MG63 (cell line): Measurements from ENCODE around the gene PAK6. TPM values are rescaled to one million over a fixed set of nuclear protein-coding genes. Genes with fewer than 3 reads are reported as not detected.

Experiments used
- DNase-seq: peaks from one replicate; pipeline ENCODE4 v3.0.0-alpha.2; 2020
- H3K27me3 ChIP-seq: fragments of 250-450 bp; sonication (Bioruptor Pico); 2 replicates; pipeline ENCODE4 v1.5.1; 2020; ENCODE audit warnings: mild to moderate bottlenecking, moderate library complexity
- H3K36me3 ChIP-seq: fragments of 250-450 bp; sonication (Bioruptor Pico); 2 replicates; pipeline ENCODE4 v1.5.1; 2020; ENCODE audit warnings: mild to moderate bottlenecking, moderate library complexity
- H3K4me3 ChIP-seq: fragments of 250-450 bp; sonication (Bioruptor Pico); 2 replicates; pipeline ENCODE4 v1.5.1; 2020; ENCODE audit warnings: mild to moderate bottlenecking, moderate library complexity
- H3K9me3 ChIP-seq: fragments of 250-450 bp; sonication (Bioruptor Pico); 2 replicates; pipeline ENCODE4 v1.5.1; 2020; ENCODE audit warnings: mild to moderate bottlenecking, moderate library complexity
- total RNA-seq: library from RNA; depleted of rRNA; stranded (reverse); fragments of >200 nt; shearing (Covaris generic); gene quantifications from 2 replicates; pipeline ENCODE4 v1.2.3, GENCODE V29; 2014; ENCODE audit warnings: low replicate concordance

Gene PAK6
- total RNA-seq, 1 experiment from 2014 or later: 3.9 TPM

GRCh38 chr15:40306908-40307307, 68.0 kb downstream of the PAK6 start:
- no peaks in the 10 kb centered on the region for H3K27me3 ChIP-seq
- no peaks in the 10 kb centered on the region for H3K36me3 ChIP-seq
- no peak for DNase-seq
- no peak overlapping the region for H3K4me3 ChIP-seq
- no peaks in the 10 kb centered on the region for H3K9me3 ChIP-seq

GRCh38 chr15:40307421-40308211, 68.8 kb downstream of the PAK6 start, which contains the start of gene PLCB2:
Gene PLCB2, minus strand, starts transcription at chr15:40307935. Its CDS starts 263 bp downstream, at chr15:40307672.
- DNase-seq: peak; percentile 30
- H3K4me3 ChIP-seq: no peak within 1 kb of the TSS
- H3K9me3 ChIP-seq: no peaks in the 10 kb centered on the region
- H3K36me3 ChIP-seq: no peaks in the 10 kb centered on the region
- no peaks in the 10 kb centered on the region for H3K27me3 ChIP-seq

GRCh38 chr15:40309344-40309862, 70.5 kb downstream of the PAK6 start:
- DNase-seq: no peak
- H3K36me3 ChIP-seq: no peaks in the 10 kb centered on the region
- H3K9me3 ChIP-seq: no peaks in the 10 kb centered on the region
- H3K4me3 ChIP-seq: no peak overlapping the region
- no peaks in the 10 kb centered on the region for H3K27me3 ChIP-seq

DNA sequence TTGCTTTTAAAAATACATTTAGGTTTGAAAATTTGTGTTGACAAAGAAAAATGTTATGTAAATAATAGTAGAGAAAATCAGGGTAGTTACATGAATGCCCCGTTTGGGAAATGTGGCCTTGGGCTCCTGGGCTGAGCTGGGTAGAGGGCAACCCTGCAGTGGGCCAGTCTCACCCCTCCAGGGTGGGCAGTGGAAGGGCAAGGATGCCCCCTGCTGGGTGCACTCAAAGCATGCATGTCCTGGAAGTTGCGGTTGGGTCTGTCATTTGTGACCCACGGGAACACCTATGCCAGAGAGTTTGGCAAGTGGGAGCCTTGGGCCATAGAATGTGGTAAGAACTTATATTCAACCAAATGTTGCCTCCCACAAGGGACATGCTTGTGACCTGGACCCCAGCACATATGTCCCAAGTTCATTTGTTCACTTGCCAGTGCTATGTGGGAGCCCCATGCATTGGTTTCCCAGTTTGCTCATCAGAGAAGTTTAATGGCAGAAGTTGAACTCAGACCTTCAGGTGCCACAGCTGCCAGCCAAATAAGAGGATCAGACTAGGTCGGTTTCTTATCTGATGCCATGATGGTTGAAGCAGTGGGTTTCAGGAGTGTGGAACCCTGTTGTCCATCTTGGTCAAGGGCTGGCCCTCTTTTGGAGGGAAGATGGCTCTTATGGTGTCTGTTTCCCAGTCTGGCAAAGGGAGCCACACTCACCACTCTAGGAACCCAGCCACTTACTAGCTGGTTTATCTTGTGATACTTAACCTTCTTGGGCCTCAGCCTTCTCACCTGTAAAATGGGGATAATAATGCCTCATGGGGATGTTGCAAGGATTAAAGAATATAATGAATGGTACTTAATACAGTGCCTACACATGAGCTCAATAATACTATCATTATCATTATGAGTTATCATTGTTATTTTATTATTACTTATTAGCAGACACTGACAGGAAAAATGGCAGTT, 71.4 kb downstream of the PAK6 start:
- DNase-seq: peak; percentile 37
- Histone ChIP-seq H3K4me3 (no peak overlapping the region), H3K9me3 (no peaks in the 10 kb centered on the region), H3K27me3 (no peaks in the 10 kb centered on the region), H3K36me3 (no peaks in the 10 kb centered on the region)

GRCh38 chr15:40310993-40311392, 72.1 kb downstream of the PAK6 start:
- Histone ChIP-seq H3K4me3 (no peak overlapping the region), H3K27me3 (no peaks in the 10 kb centered on the region), H3K9me3 (no peaks in the 10 kb centered on the region), H3K36me3 (no peaks in the 10 kb centered on the region)
- no peak for DNase-seq

DNA sequence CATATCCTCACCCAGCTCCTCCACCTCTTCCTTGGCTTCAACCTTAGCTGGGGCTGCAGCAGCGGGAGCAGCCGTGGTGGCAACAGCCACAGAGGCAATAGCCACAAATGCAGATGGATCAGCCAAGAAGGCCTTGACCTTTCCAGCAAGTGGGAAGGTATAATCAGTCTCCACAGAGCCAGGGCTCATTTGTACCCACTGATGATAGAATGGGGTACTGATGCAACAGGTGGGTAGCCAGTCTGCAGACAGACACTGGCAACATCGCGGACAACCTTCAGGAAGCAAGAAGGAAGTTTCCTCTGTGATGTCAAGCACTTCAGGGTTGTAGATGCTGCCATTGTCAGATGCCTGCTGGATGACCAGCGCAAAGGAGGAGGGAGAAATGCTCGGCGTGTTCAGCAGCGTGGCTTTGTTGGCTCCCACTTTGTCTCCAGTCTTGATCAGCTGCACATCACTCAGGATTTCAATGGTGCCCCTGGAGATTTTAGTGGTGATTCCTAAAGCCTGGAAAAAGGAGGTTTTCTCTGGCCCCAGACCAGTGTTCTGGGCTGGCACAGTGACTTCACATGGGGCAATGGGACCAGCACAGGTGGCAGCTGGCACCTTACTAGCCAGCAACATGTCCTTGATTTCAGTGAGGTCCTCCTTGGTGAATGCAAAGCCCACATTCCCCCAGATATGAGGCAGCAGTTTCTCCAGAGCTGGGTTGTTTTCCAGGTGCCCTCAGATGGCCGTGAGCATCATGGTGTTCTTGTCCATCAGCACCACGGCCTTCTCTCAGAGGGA, 73.7 kb downstream of the PAK6 start:
- H3K27me3 ChIP-seq: no peaks in the 10 kb centered on the region
- H3K9me3 ChIP-seq: no peaks in the 10 kb centered on the region
- H3K4me3 ChIP-seq: no peak overlapping the region
- H3K36me3 ChIP-seq: no peaks in the 10 kb centered on the region
- DNase-seq: no peak

DNA sequence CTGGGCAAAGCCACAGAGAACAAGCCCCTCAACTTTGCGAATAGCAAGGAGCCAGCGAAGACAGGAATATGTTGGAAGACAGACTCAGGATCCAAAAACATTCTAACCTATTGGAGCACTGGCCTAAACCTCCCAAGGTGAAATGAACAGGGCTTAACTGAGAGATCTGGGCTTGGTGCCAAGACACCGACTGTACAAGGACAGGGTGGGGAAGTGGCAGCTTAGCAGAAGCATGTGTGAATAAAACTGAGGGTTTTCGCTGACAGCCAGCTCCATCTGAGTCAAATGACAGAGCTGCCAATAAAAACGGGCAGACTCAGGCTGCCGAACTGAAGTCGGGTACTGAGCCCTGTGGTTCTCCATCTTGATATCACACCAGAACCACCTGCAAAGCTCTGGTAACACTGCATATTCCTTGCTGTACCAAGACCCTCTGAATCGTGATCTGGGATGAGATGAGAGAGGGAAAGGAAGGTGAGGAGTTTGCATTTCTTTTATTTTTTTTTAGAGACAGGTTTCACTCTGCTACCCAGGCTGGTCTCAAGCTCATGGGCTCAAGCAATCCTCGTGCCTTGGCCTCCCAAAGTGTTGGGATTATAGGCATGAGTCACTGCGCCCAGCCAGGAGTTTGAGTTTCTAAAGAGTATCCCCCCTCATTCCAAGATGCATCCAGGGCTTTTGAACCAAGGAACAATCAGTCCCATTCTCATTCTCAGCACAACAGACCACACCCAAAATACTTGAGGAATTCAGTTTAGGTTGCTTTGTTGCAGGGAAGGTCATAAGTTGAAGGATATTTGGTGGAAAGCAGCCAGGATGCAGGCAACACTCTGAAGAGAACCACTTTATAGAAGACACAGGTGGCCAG, 74.9 kb downstream of the PAK6 start:
- Histone ChIP-seq H3K27me3 (no peaks in the 10 kb centered on the region), H3K36me3 (no peaks in the 10 kb centered on the region), H3K4me3 (no peak overlapping the region), H3K9me3 (no peaks in the 10 kb centered on the region)
- peak; percentile 79 for DNase-seq

- DNase-seq: peak; percentile 87
Measured at GRCh38 chr15:40314723-40315276, 75.9 kb downstream of the PAK6 start.

GRCh38 chr15:40316931-40317330, 78.1 kb downstream of the PAK6 start:
- no peak for DNase-seq
- H3K27me3 ChIP-seq: no peaks in the 10 kb centered on the region

More at GRCh38 chr15:40314723-40315276, 75.9 kb downstream of the PAK6 start:
- Histone ChIP-seq H3K4me3 (no peak overlapping the region), H3K36me3 (no peaks in the 10 kb centered on the region), H3K9me3 (no peaks in the 10 kb centered on the region), H3K27me3 (no peaks in the 10 kb centered on the region)

GRCh38 chr15:40317580-40317979, 78.7 kb downstream of the PAK6 start:
- Histone ChIP-seq H3K4me3 (no peak overlapping the region), H3K36me3 (no peaks in the 10 kb centered on the region), H3K9me3 (no peaks in the 10 kb centered on the region), H3K27me3 (no peaks in the 10 kb centered on the region)
- no peak for DNase-seq

More at GRCh38 chr15:40316931-40317330, 78.1 kb downstream of the PAK6 start:
- Histone ChIP-seq H3K9me3 (no peaks in the 10 kb centered on the region), H3K4me3 (no peak overlapping the region), H3K36me3 (no peaks in the 10 kb centered on the region)

GRCh38 chr15:40320409-40320808, 81.5 kb downstream of the PAK6 start:
- Histone ChIP-seq H3K27me3 (no peaks in the 10 kb centered on the region), H3K36me3 (no peaks in the 10 kb centered on the region), H3K4me3 (no peak overlapping the region), H3K9me3 (no peaks in the 10 kb centered on the region)
- no peak for DNase-seq

GRCh38 chr15:40320931-40321371, 82.1 kb downstream of the PAK6 start:
- Histone ChIP-seq H3K9me3 (no peaks in the 10 kb centered on the region), H3K27me3 (no peaks in the 10 kb centered on the region), H3K4me3 (no peak overlapping the region), H3K36me3 (no peaks in the 10 kb centered on the region)
- DNase-seq: no peak

DNA sequence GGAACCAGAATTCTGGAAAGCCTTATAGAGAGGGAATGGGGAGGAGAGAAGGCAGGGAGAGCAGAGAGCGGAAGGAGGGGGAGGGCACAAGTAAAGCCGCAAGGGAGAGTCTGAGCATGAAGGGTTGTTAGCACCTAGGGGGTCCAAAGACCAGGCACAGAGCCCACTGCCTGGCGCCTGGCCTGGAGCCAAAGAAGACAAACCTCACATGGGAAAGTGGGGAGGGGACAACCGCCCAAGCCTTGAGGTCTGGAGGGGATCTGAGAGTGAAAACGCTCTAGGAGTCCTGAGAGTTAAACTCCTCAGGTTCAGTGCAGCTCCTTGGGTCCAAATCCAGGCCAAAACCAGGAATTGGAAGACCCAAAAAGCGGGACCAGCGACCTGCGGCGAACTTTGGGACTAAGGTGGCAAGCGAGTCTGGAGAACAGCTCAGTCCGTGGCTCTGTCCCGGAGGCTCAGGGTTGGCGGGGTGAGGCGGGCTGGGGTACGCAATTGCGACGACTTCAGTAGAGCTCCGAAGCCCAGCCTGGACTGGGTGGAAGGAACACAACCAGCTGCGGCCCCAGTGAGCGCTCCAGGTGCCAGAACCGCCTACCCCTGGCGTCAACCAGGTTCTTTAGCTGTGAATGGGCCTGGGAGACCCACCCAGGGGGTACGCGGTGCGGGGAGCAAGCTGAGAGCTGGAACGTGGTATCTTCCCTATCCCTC, 83.8 kb downstream of the PAK6 start:
- DNase-seq: no peak
- no peaks in the 10 kb centered on the region for H3K9me3 ChIP-seq
- H3K27me3 ChIP-seq: no peaks in the 10 kb centered on the region

GRCh38 chr15:40323239-40323952, 84.5 kb downstream of the PAK6 start, which contains the start of gene INAFM2:
Gene INAFM2, plus strand, starts transcription at chr15:40323692. Its CDS starts 364 bp downstream, at chr15:40324056.
- Histone ChIP-seq H3K36me3 (no peaks in the 10 kb centered on the region; the same call in 1 of the 2 replicates), H3K27me3 (no peaks in the 10 kb centered on the region), H3K9me3 (no peaks in the 10 kb centered on the region), H3K4me3 (peak within 1 kb of the TSS; percentile 61)
- peak; percentile 80 for DNase-seq

More for the DNA sequence above, 83.8 kb downstream of the PAK6 start:
- Histone ChIP-seq H3K4me3 (peak overlapping the region; percentile 43), H3K36me3 (no peaks in the 10 kb centered on the region; the same call in 1 of the 2 replicates)
